GM18861 (cell line): ENCODE results near the gene USP47.

Experiments used
- ATAC-seq: cut with Tn5 transposase; IDR thresholded peaks from one replicate; pipeline ENCODE4 v1.9.1; 2021; ENCODE audit not compliant: unreplicated experiment

USP47 gene

GRCh38 chr11:11931461-11932055 lies 89.8 kb downstream of the USP47 start:
- no peak for ATAC-seq

GRCh38 chr11:11935536-11935935 lies 93.8 kb downstream of the USP47 start:
- ATAC-seq: no peak

- no peak for ATAC-seq
Measured at GRCh38 chr11:11937433-11937832, 95.7 kb downstream of the USP47 start.

- ATAC-seq: no peak
Measured at GRCh38 chr11:11937957-11938356, 96.2 kb downstream of the USP47 start.

- no peak for ATAC-seq
Measured at GRCh38 chr11:11940551-11940950, 98.8 kb downstream of the USP47 start.

GRCh38 chr11:11942668-11943067 lies 100.9 kb downstream of the USP47 start:
- no peak for ATAC-seq

- no peak for ATAC-seq
Measured at GRCh38 chr11:11944444-11944843, 102.7 kb downstream of the USP47 start.

GRCh38 chr11:11946180-11946579 lies 104.4 kb downstream of the USP47 start:
- ATAC-seq: no peak

GRCh38 chr11:11946878-11947277 lies 105.1 kb downstream of the USP47 start:
- ATAC-seq: no peak

GRCh38 chr11:11947825-11948224 lies 106.1 kb downstream of the USP47 start:
- ATAC-seq: no peak

GRCh38 chr11:11948242-11948947 lies 106.6 kb downstream of the USP47 start:
- no peak for ATAC-seq

- no peak for ATAC-seq
Measured at GRCh38 chr11:11949482-11949881, 107.7 kb downstream of the USP47 start.

- no peak for ATAC-seq
Measured at GRCh38 chr11:11952036-11952435, 110.3 kb downstream of the USP47 start.

- ATAC-seq: no peak
Measured at GRCh38 chr11:11956006-11956405, 114.2 kb downstream of the USP47 start.

GRCh38 chr11:11958403-11959231 lies 116.8 kb downstream of the USP47 start:
- no peak for ATAC-seq

- no peak for ATAC-seq
Measured at GRCh38 chr11:11959601-11960000, 117.8 kb downstream of the USP47 start.

- ATAC-seq: no peak
Measured at GRCh38 chr11:11960687-11961086, 118.9 kb downstream of the USP47 start.

- no peak for ATAC-seq
Measured at GRCh38 chr11:11961399-11962028, 119.7 kb downstream of the USP47 start.

- ATAC-seq: no peak
Measured at GRCh38 chr11:11963067-11963466, 121.3 kb downstream of the USP47 start.

- ATAC-seq: no peak
Measured at GRCh38 chr11:11963842-11964773, 122.3 kb downstream of the USP47 start.
